NCI-H69 (cell line): Measurements from ENCODE around the gene COL10A1.
"Not testable (repeated sequence)": the region's sequence is repeated elsewhere in the genome, so short reads cannot be mapped to it uniquely, and the experiment has no call there.

Experiments
- DNase-seq: peaks from one replicate; lab custom pipeline; 2025; lab: John Stamatoyannopoulos, UW

The COL10A1 gene

GRCh38 chr6:116120430-116120829 is 5.5 kb downstream of the COL10A1 start:
- DNase-seq, result no peak

- DNase-seq, result no peak
These were observed 7.3 kb downstream of the COL10A1 start for GRCh38 chr6:116118608-116119007.

- DNase-seq, result no peak
These were observed 10.2 kb downstream of the COL10A1 start for GRCh38 chr6:116115781-116116180.

GRCh38 chr6:116113386-116113785 is 12.5 kb downstream of the COL10A1 start:
- DNase-seq, result no peak

- peak; percentile 57 for DNase-seq
These were observed 14.1 kb downstream of the COL10A1 start for GRCh38 chr6:116111552-116112528.

GRCh38 chr6:116108836-116109235 is 17.1 kb downstream of the COL10A1 start:
- DNase-seq, result no peak

- DNase-seq, result no peak
These were observed 19.8 kb downstream of the COL10A1 start for GRCh38 chr6:116106146-116106545.

- DNase-seq, result no peak
These were observed 20.7 kb downstream of the COL10A1 start for GRCh38 chr6:116105247-116105646.

GRCh38 chr6:116104636-116105035 is 21.3 kb downstream of the COL10A1 start:
- DNase-seq, result no peak

GRCh38 chr6:116102873-116103272 is 23.1 kb downstream of the COL10A1 start:
- DNase-seq, result no peak

- DNase-seq, result no peak
These were observed 24.1 kb downstream of the COL10A1 start for GRCh38 chr6:116101790-116102189.

GRCh38 chr6:116101302-116101718 is 24.6 kb downstream of the COL10A1 start:
- no peak for DNase-seq

GRCh38 chr6:116100419-116101301 is 25.3 kb downstream of the COL10A1 start, which contains the start of gene NT5DC1:
Gene NT5DC1 (plus strand): TSS chr6:116100853. CDS start chr6:116100931, 78 bp downstream.
- peak; percentile 89 for DNase-seq

- DNase-seq, result no peak
These were observed 26.9 kb downstream of the COL10A1 start for GRCh38 chr6:116099036-116099435.

- peak; percentile 13 for DNase-seq
These were observed 28.7 kb downstream of the COL10A1 start for GRCh38 chr6:116096979-116097816.

- DNase-seq, result not testable (repeated sequence)
These were observed 29.7 kb downstream of the COL10A1 start for GRCh38 chr6:116096048-116096759.

GRCh38 chr6:116094041-116094440 is 31.9 kb downstream of the COL10A1 start:
- DNase-seq, result no peak

GRCh38 chr6:116090251-116090650 is 35.7 kb downstream of the COL10A1 start:
- no peak for DNase-seq

GRCh38 chr6:116088946-116089345 is 37.0 kb downstream of the COL10A1 start:
- DNase-seq, result no peak

GRCh38 chr6:116087437-116088027 is 38.4 kb downstream of the COL10A1 start:
- DNase-seq, result peak; percentile 6
